Measurements from ENCODE around the gene EVI2B. TPM values are rescaled to one million over a fixed set of nuclear protein-coding genes. Genes with fewer than 3 reads are reported as not detected.

EVI2B gene
- polyA plus RNA-seq (0.32 to 1.1 TPM (median 0.80 TPM) in 3 replicates), polyA minus RNA-seq (0.48 to 1.0 TPM in 2 of 3 replicates, not detected in the other)
- polyA plus RNA-seq (2011; ENCODE audit: low read depth), result not detected
- polyA plus RNA-seq (2011; cell fraction: cytosol; rRNA removed), result 0.30 and 0.40 TPM in 2 replicates
- 0.51 and 0.55 TPM in 2 replicates for polyA plus RNA-seq (2011; cell fraction: nucleus; rRNA removed)
- 0.48 and 0.56 TPM in 2 replicates for polyA plus RNA-seq (2012; ENCODE audit: low replicate concordance)
- polyA minus RNA-seq (2011; cell fraction: cytosol; rRNA and poly(A)+ RNA removed), result not detected
- polyA minus RNA-seq (2011; cell fraction: nucleus; rRNA and poly(A)+ RNA removed), result 0.42 TPM in 1 of 2 replicates, not detected in the other

- Histone ChIP-seq H3K9me1 (ENCODE audit: control insufficient read depth, extremely low read depth, insufficient read depth, low read length) (no peaks in the 10 kb centered on the region), H3K36me3 (ENCODE audit: control insufficient read depth in 2 of 2, extremely low read depth in 1 of 2, insufficient read depth in 2 of 2, low read length in 2 of 2) (no peaks in the 10 kb centered on the region), H4K20me1 (ENCODE audit: control insufficient read depth, extremely low read depth, insufficient read depth, low read length) (no peaks in the 10 kb centered on the region), H3K4me2 (ENCODE audit: control insufficient read depth, extremely low read depth, insufficient read depth, low read depth, low read length) (peak within 1 kb of the TSS; percentile 76), H3K4me1 (ENCODE audit: control insufficient read depth, extremely low read depth, insufficient read depth, low read length) (peaks cover 22% of the 10 kb centered on the region), H3K4me3 (ENCODE audit: control insufficient read depth in 2 of 3, extremely low read depth in 1 of 3, insufficient read depth in 2 of 3, low read depth in 1 of 3, low read length in 3 of 3) (peak within 1 kb of the TSS in 2 of 3 experiments; percentile 32 to 65), H3K27ac (ENCODE audit: control insufficient read depth, insufficient read depth, low read length) (peak within 1 kb of the TSS; percentile 68), H3K9ac (ENCODE audit: control insufficient read depth, extremely low read depth, insufficient read depth, low read length) (peak within 1 kb of the TSS; percentile 6), H3K27me3 (ENCODE audit: control insufficient read depth, extremely low read depth, insufficient read depth, low read length) (no peaks in the 10 kb centered on the region), H3K9me3 (ENCODE audit: control insufficient read depth, low read depth, low read length) (no peaks in the 10 kb centered on the region), H3K79me2 (ENCODE audit: control insufficient read depth, insufficient read depth, low read length) (no peaks in the 10 kb centered on the region), H2AFZ (ENCODE audit: control insufficient read depth, low read length) (no peak within 1 kb of the TSS)
- FAIRE-seq (peak; percentile 9), DNase-seq (ENCODE audit: low read depth, low spot score) (no peak)
- dilution Hi-C loops (cut with MboI; ENCODE audit: extremely low pct_ligation_motif_present, low sequenced_read_pairs), result no loop called here
- no peak for TF ChIP-seq CTCF (optimal IDR thresholded peaks at IDR 0.05 in 1 of 3, IDR thresholded peaks at IDR 0.05 in 1 of 3, conservative IDR thresholded peaks at IDR 0.05 in 1 of 3; ENCODE audit: extremely low read depth in 1 of 3, insufficient read depth in 2 of 3, low read length in 3 of 3)
- TF ChIP-seq EZH2 (IDR thresholded peaks at IDR 0.05; ENCODE audit: low read length), result no peak
These were observed at the start of gene EVI2B for GRCh38 chr17:31313982-31314781. Gene EVI2B, minus strand, starts transcription at chr17:31314054. Its CDS starts 8,445 bp downstream, at chr17:31305609.

- Histone ChIP-seq H3K4me3 (ENCODE audit: control insufficient read depth in 2 of 3, extremely low read depth in 1 of 3, insufficient read depth in 2 of 3, low read depth in 1 of 3, low read length in 3 of 3) (no peak overlapping the region), H3K79me2 (ENCODE audit: control insufficient read depth, insufficient read depth, low read length) (no peaks in the 10 kb centered on the region), H3K36me3 (ENCODE audit: control insufficient read depth in 2 of 2, extremely low read depth in 1 of 2, insufficient read depth in 2 of 2, low read length in 2 of 2) (peaks cover 12 to 27% of the 10 kb centered on the region in 2 experiments), H3K27ac (ENCODE audit: control insufficient read depth, insufficient read depth, low read length) (no peak overlapping the region), H3K9me1 (ENCODE audit: control insufficient read depth, extremely low read depth, insufficient read depth, low read length) (no peaks in the 10 kb centered on the region), H3K4me1 (ENCODE audit: control insufficient read depth, extremely low read depth, insufficient read depth, low read length) (no peaks in the 10 kb centered on the region), H2AFZ (ENCODE audit: control insufficient read depth, low read length) (no peak overlapping the region), H4K20me1 (ENCODE audit: control insufficient read depth, extremely low read depth, insufficient read depth, low read length) (no peaks in the 10 kb centered on the region), H3K4me2 (ENCODE audit: control insufficient read depth, extremely low read depth, insufficient read depth, low read depth, low read length) (no peak overlapping the region), H3K9me3 (ENCODE audit: control insufficient read depth, low read depth, low read length) (no peaks in the 10 kb centered on the region), H3K9ac (ENCODE audit: control insufficient read depth, extremely low read depth, insufficient read depth, low read length) (no peak overlapping the region), H3K27me3 (ENCODE audit: control insufficient read depth, extremely low read depth, insufficient read depth, low read length) (no peaks in the 10 kb centered on the region)
- DNase-seq (ENCODE audit: low read depth, low spot score) (no peak), FAIRE-seq (no peak)
- no peak for TF ChIP-seq EZH2 (IDR thresholded peaks at IDR 0.05; ENCODE audit: low read length)
- no peak for TF ChIP-seq CTCF (optimal IDR thresholded peaks at IDR 0.05 in 1 of 3, IDR thresholded peaks at IDR 0.05 in 1 of 3, conservative IDR thresholded peaks at IDR 0.05 in 1 of 3; ENCODE audit: extremely low read depth in 1 of 3, insufficient read depth in 2 of 3, low read length in 3 of 3)
- dilution Hi-C loops (cut with MboI; ENCODE audit: extremely low pct_ligation_motif_present, low sequenced_read_pairs), result no loop called here
These were observed 44.1 kb upstream of the EVI2B start for GRCh38 chr17:31357839-31358394.
